T-helper 9 cell (primary cell): ENCODE results near the gene SDK1.
A peak's percentile ranks its signal among the peaks of the same experiment; 100 is the strongest.

Source experiments
- DNase-seq: peaks from one replicate; pipeline ENCODE4 v3.0.0-alpha.2; 2020

SDK1 gene

GRCh38 chr7:3592401-3593134 is 291.5 kb downstream of the SDK1 start:
- DNase-seq: no peak

GRCh38 chr7:3594901-3595300 is 293.8 kb downstream of the SDK1 start:
- DNase-seq: no peak

DNA sequence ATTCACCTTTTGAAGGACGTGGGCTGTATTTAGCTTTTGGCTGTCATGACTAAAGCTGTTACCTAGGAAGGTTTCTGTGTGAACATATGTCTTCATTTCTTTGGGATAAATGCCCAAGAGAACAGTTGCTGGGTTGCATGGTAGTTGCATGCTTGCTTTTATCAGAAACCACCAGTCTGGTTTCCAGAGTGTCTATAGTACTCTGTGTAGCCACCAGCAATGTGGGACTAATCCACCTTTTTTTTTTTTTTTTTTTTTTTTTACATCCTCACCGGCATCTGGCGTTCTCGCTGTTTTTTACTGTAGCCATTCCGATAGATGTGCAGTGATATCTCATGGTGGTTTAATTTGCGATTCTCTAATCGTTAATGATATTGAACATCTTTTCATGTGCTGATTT is 297.8 kb downstream of the SDK1 start:
- no peak for DNase-seq

DNA sequence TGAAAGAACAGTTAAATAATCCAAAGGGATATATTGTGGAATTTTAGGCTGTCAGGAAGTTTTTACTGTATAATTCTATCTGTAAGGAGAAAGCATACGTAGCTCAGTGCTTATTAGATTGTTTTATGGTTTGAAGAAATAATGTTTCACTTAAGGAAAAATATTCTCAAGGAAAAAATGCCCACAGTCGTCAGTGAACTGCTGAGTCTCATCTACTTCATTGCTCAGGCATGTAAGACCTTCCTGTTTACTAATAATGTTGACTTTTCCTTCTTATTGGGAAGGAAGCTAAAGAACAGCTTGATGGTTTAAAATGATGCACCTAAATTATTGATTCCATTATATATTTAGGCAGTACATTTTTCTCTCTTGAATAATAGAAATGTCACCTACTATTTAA is 304.2 kb downstream of the SDK1 start:
- DNase-seq: no peak

GRCh38 chr7:3606436-3606835 is 305.4 kb downstream of the SDK1 start:
- no peak for DNase-seq

- no peak for DNase-seq
Measured at GRCh38 chr7:3607847-3608246, 306.8 kb downstream of the SDK1 start.

DNA sequence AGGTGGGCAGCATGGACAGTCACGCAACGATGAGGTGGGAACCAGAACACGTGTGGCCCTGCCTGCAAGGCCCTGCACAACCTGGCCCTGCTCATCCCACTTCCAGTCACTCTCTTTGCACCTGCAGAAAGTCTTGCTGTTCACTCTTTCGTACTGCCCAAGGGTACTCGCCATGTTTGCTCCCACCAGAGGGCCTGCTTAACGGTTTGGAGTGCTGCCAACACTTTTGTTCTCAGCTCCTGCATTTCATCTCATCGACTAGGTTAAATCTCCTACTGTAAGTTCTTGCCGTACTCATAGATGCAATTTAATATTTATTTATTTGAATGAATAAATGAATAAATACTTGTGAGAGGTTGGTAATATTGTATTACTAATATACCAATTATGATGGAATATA is 315.3 kb downstream of the SDK1 start:
- no peak for DNase-seq

GRCh38 chr7:3630081-3630480 is 329.0 kb downstream of the SDK1 start:
- no peak for DNase-seq

DNA sequence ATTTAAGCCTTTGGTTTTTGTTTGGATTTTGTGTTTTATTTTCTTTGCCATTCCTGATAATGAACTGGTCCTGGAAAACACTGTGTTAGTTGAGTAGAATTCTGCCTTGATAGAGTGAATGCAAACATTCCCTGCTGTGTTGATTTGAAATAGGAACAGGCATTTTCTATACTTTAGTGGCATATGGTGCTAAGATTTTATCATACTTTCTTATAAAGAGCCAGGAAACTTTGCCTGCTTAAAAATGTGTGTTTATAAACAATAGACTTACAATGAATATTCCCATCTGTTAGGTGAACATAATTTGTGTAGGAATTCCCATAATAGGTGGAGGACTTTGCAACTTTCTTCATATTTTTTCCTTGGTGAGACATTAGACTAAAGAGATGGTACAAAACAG is 333.3 kb downstream of the SDK1 start:
- no peak for DNase-seq

DNA sequence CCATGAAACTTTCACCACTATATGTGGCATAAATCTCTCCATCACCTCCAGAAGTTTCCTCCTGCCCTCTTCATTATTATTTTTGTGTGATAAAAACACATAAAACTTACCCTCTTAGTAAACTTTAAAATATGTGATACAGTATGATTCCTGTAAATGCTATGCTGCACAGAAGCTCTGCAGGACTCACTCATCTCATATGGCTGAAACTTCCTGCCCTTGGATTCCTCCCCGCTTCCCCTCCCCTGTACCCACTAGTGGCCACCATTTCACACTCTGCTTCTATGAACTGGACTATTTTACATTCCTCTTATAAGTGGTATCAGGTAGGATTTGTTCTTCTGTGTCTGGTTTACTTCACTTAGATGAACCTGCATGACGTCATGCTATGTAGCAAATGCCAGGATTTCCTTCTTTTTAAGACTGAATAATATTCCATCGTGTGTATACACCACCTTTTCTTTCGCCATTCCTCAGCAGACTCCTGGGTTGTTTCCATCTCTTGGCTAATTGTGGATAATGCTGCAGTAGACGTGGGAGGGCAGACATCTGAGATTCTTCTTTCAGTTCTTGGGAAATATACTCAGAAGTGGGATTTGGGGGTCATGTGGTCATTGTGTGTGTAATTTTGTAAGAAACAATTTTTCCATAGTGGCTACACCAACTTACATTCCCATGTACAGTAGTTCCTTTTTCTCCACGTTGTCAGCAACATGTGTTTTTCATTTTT is 335.2 kb downstream of the SDK1 start:
- DNase-seq: no peak

GRCh38 chr7:3639253-3639652 is 338.2 kb downstream of the SDK1 start:
- no peak for DNase-seq

DNA sequence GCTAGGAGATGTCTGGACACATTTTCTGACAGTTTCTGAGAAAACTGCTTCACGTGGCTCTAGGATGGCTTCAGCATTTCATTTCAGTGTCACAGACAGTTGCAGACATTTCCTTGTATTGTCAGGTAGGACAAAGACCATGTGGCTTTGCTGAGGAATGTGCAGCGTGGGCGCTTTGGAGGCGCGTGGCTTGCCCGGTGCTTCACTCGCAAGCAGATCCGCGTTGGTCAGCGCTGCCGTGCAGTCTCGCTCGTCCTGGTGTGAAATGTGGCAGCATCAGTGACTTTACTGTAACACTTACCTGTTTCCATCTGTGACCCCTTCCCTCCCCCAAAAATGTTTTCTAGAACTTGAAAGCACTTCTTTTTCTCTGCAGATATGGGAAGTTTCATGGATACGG is 340.5 kb downstream of the SDK1 start:
- DNase-seq: no peak

DNA sequence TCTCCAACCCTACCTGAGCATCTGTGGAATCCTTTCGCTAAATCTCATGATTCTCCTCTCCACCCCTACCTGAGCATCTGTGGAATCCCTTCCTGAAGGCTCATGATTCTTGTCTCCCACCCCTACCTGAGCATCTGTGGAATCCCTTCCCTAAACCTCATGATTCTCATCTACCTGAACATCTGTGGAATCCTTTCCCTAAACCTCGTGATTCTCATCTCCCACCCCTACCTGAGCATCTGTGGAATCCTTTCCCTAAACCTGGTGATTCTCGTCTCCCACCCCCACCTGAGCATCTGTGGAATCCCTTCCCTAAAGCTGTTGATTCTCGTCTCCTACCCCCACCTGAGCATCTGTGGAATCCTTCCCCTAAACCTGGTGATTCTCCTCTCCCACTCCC is 342.0 kb downstream of the SDK1 start:
- DNase-seq: no peak

DNA sequence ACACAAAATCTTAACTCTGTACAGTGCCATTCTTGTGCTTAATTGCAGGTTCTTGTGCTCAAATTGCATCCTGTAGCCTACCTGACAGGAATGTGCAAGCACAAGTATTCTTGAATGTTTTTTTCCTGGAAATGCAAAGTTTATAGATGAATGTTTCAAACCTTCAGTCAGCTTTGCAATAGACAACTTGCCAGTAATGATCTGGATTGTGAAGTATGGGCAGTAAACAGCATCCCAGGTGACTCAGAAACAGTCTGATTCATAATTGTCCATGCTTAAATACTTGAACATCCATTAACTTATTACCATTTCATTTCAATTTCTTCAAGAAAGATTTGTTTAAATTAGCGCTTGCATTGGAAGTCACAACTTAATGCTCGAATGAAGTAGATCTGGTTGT is 347.2 kb downstream of the SDK1 start:
- no peak for DNase-seq

DNA sequence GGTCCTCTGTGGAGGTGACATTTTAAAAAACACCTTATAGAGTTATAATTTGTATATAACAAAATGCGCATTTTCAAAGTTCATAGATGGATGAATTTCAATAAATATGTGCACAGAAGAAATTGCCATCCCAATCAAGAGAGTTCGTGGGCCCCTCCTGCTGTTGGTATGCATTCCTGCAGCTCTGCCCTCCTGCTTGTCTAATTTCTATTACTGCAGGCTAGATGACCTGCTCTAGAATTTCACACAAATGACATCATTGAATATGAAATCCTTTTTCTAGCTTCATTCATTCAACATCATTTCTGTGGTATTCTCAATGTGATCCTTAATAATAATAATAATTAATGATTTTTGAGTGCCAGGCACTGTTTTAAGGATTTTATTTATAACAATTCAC is 348.2 kb downstream of the SDK1 start:
- DNase-seq: no peak

- DNase-seq: no peak
Measured at GRCh38 chr7:3649678-3650440, 348.8 kb downstream of the SDK1 start.

DNA sequence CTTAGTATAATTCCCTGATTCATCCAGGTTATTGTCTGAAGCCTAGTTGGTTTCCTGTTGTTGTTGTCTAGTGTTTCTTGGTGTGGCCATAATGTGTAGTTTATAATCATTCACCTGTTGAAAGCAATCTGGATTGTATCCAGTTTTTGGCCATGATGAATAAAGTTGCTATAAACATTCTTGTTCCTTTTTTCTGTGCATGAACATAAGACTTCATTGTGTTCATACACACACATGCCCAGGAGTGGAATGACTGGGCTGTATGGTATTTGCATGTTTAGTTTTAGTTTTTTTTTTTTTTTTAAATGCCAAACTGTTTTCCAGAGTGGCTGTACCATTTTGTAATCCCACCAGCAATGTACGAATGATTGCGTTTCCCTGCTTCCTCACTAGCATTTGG is 349.8 kb downstream of the SDK1 start:
- no peak for DNase-seq

- no peak for DNase-seq
Measured at GRCh38 chr7:3655635-3656034, 354.6 kb downstream of the SDK1 start.

DNA sequence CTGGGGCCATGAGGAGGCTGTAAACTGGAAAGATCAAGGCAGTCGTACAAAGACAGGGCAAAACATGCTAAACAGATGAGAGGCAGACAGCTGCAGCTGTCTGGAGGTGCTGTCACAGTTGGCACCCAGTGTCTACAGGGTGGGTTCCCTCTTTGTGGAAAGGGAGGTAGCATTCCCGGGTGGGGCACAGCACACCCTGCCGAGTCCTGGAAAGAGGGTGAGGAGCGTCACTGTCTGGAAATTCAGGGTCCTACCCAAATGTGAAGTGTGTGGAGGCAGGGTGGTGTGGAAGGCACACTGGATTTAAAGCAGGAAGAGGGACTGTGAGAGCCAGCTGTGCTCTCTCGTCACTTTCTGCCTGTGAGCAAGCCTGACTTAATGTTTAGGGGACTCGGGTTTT is 356.2 kb downstream of the SDK1 start:
- DNase-seq: no peak

- DNase-seq: no peak
Measured at GRCh38 chr7:3668743-3669142, 367.7 kb downstream of the SDK1 start.

DNA sequence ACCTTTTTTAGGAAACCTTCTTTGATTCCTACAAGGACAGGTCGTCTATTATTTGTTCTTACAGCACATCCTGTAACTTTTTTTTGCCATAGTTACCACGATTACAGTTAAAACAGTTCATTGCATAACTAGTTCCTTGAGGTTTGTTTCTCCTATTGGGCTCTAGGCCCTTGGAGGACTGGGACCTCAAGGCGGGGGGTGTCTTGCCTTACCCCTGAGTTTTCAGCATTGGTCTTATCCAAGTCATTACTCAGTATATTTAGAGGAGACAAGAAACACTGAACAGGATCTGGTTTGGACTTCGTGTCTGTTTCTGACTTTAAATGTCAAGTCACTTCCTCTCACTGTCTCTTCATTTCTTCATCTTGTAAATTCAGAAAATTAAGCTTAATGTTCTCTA is 369.8 kb downstream of the SDK1 start:
- no peak for DNase-seq

DNA sequence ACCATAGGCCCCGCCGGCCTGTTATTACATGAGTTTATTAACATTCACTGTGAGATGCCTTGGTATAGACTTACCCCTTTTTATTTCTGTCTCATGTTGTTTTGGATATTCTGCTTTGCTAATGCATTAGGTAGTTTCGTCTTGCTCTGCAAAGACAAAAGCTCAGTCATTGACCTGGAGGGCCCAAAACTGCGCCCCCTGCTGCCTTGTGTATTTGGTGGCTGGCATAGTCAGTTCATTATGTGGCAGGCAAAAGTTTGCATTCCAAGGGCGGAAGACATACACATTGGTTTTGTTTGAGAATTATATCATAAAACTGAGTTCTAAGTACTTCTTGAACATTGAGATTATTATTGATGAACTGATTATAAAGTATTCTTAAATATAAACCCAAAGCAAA is 372.5 kb downstream of the SDK1 start:
- DNase-seq: peak; percentile 39

- DNase-seq: no peak
Measured at GRCh38 chr7:3678314-3678810, 377.3 kb downstream of the SDK1 start.
